Natural killer cell (primary cell): ENCODE measurements around the gene AOX1. TPM values are rescaled to one million over a fixed set of nuclear protein-coding genes. Genes with fewer than 3 reads are reported as not detected.

Source experiments
- ATAC-seq, 3 donors: fragments of 150-1000 bp in 2 of 3; fragments of 200-7000 bp in 1 of 3; cut with Tn5 transposase; 1 replicate in 1 of 3; 2 replicates in 2 of 3; pipeline ENCODE4 v1.10.0; 2021; ENCODE audit warnings: mild to moderate bottlenecking in 2 of 3, moderate library complexity in 2 of 3
- DNase-seq, 2 donors: peaks; one replicate each; pipeline versions ENCODE4 v3.0.0 to v3.0.0-alpha.2; 2013 to 2021; ENCODE audit warnings: mixed read lengths in 1 of 2
- H3K27ac ChIP-seq: one replicate; pipeline ENCODE4 v1.5.1; 2013; ENCODE audit warnings: mild to moderate bottlenecking, low read length
- H3K27me3 ChIP-seq: one replicate; pipeline ENCODE4 v1.6.1; 2013; ENCODE audit warnings: low read length; ENCODE audit not compliant: control insufficient read depth, insufficient read depth
- H3K36me3 ChIP-seq: one replicate; pipeline ENCODE4 v1.6.1; 2013; ENCODE audit warnings: low read length; ENCODE audit not compliant: control insufficient read depth, insufficient read depth
- H3K4me1 ChIP-seq: one replicate; pipeline ENCODE4 v1.6.1; 2013; ENCODE audit warnings: low read length; ENCODE audit not compliant: control insufficient read depth, insufficient read depth
- H3K4me3 ChIP-seq: one replicate; pipeline ENCODE4 v1.5.1; 2013; ENCODE audit warnings: low read length
- H3K9me3 ChIP-seq: one replicate; pipeline ENCODE4 v1.6.1; 2013; ENCODE audit warnings: low read length; ENCODE audit not compliant: control insufficient read depth, insufficient read depth
- H3K27ac Mint-ChIP-seq, 2 donors: one replicate each; pipeline ENCODE4 v1.8.0; 2022; ENCODE audit warnings: mild to moderate bottlenecking in 2 of 2, mixed read lengths in 2 of 2, moderate library complexity in 1 of 2
- H3K27me3 Mint-ChIP-seq, 2 donors: one replicate each; pipeline ENCODE4 v1.8.0; 2022; ENCODE audit warnings: low read depth in 2 of 2, mixed read lengths in 2 of 2
- H3K36me3 Mint-ChIP-seq: one replicate; pipeline ENCODE4 v1.8.0; 2022; ENCODE audit warnings: mixed read lengths
- H3K4me1 Mint-ChIP-seq, 2 donors: one replicate each; pipeline ENCODE4 v1.8.0; 2022; ENCODE audit warnings: mixed read lengths in 2 of 2
- H3K4me3 Mint-ChIP-seq: one replicate; pipeline ENCODE4 v1.8.0; 2022; ENCODE audit warnings: mild to moderate bottlenecking, moderate library complexity, mixed read lengths
- H3K9me3 Mint-ChIP-seq, 2 donors: one replicate each; pipeline ENCODE4 v1.8.0; 2022; ENCODE audit warnings: mixed read lengths in 2 of 2
- whole genome bisulfite sequencing: methylation state at CpG from one replicate; pipeline ENCODE4 v1.1.7; 2013; ENCODE audit warnings: missing lambda C conversion rate; ENCODE audit not compliant: insufficient coverage; 5-methylcytosine and 5-hydroxymethylcytosine counted together
- intact Hi-C: fragments of 100-400 bp; cut with micrococcal nuclease; formaldehyde crosslinking; loops from one replicate; pipeline ENCODE4 v1.14.2; 2022
- total RNA-seq, 4 donors: library from RNA; stranded (reverse); fragments of 120-200 nt in 1 of 4; gene quantifications; one replicate each; pipeline versions ENCODE4 v1.2.3 to v1.2.4, GENCODE V29; 2013 to 2022
- TF ChIP-seq, protein P1 (sequence below): fragments of 200-600 bp; IDR thresholded peaks from one replicate; pipeline ENCODE4 v1.8.0; 2022; ENCODE audit warnings: antibody characterized with exemption

Gene AOX1
- total RNA-seq, 3 donors from 2014 or later (not counting 1 experiment from before 2014, with no cell fraction given), result not detected

DNA sequence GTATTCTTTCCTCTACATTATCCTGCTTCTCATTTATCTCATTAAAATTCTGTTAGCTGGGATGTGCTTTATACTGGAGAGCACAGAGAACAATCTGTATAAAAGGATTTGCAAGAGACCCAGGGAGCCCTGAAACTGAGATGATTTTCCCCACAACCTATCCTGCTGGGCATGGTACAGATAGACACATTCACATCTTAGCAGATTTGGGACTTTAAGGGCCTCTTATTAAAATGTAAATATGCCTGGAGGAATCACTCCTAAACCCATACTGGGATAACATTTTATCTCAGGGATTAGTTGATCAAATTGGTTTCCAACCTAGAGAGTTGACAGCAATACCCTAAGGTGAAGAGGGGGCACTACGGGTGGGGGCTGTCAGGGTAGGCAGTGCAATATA lies 45.5 kb downstream of the AOX1 start:
- intact Hi-C loops, result no loop called here
- Histone ChIP-seq H3K9me3 (no peaks in the 10 kb centered on the region), H3K27ac (no peak overlapping the region), H3K27me3 (no peaks in the 10 kb centered on the region), H3K36me3 (no peaks in the 10 kb centered on the region), H3K4me3 (no peak overlapping the region), H3K4me1 (peaks cover 3% of the 10 kb centered on the region)
- Mint-ChIP-seq H3K4me3 (no peak overlapping the region), H3K4me1 (no peaks in the 10 kb centered on the region), H3K27me3 (peaks cover 20 to 41% of the 10 kb centered on the region in 2 donors), H3K27ac (no peak overlapping the region), H3K36me3 (no peaks in the 10 kb centered on the region), H3K9me3 (no peaks in the 10 kb centered on the region)
- no CpG with 5 or more reads among the region's 1 CpG for WGBS
- ATAC-seq (no peak), DNase-seq (no peak)
- TF ChIP-seq, protein P1, sequence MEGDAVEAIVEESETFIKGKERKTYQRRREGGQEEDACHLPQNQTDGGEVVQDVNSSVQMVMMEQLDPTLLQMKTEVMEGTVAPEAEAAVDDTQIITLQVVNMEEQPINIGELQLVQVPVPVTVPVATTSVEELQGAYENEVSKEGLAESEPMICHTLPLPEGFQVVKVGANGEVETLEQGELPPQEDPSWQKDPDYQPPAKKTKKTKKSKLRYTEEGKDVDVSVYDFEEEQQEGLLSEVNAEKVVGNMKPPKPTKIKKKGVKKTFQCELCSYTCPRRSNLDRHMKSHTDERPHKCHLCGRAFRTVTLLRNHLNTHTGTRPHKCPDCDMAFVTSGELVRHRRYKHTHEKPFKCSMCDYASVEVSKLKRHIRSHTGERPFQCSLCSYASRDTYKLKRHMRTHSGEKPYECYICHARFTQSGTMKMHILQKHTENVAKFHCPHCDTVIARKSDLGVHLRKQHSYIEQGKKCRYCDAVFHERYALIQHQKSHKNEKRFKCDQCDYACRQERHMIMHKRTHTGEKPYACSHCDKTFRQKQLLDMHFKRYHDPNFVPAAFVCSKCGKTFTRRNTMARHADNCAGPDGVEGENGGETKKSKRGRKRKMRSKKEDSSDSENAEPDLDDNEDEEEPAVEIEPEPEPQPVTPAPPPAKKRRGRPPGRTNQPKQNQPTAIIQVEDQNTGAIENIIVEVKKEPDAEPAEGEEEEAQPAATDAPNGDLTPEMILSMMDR, result no peak

DNA sequence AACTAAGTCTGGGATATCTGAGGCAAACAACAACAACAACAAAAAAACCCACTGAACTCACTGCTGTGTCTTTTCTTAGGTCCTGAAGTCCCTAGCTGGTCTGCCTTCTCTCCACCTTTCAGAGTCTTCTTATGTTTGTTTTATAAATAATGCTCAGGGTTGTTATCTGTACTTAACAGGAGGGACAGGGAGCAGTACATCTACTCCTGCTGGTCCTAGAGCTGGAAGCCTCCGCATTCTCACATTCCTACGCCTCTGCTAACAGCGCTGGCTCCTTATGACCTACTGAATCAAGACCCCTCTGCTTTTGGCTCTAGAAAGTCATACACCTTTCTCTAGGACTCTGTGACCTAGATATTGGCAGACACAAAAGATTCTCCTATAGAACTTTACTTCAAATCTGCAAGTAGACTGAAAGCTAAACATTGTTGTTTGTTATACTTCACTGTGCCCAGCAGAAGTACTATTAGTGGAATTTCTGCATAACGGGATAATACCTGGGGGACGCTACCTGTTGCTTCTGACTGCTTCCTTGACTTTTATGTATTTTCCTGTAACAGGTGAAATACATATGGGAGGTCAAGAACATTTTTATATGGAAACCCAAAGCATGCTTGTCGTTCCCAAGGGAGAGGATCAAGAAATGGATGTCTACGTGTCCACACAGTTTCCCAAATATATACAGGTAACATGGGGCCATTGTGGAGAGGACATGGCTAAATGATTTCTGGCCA lies 48.6 kb downstream of the AOX1 start:
- TF ChIP-seq, protein P1, result no peak
- H3K27ac Mint-ChIP-seq, result no peak overlapping the region
- Histone ChIP-seq H3K4me1 (peaks cover 3% of the 10 kb centered on the region), H3K9me3 (no peaks in the 10 kb centered on the region), H3K27ac (no peak overlapping the region), H3K27me3 (no peaks in the 10 kb centered on the region), H3K4me3 (no peak overlapping the region), H3K36me3 (no peaks in the 10 kb centered on the region)
- 96% methylated on average over 7 of the region's 7 CpGs for WGBS
- H3K9me3 Mint-ChIP-seq, result no peaks in the 10 kb centered on the region
- intact Hi-C loops, result no loop called here
- DNase-seq (no peak), ATAC-seq (no peak)
- no peaks in the 10 kb centered on the region for H3K4me1 Mint-ChIP-seq
- H3K36me3 Mint-ChIP-seq, result no peaks in the 10 kb centered on the region
- no peak overlapping the region for H3K4me3 Mint-ChIP-seq
- peaks cover 16 to 34% of the 10 kb centered on the region in 2 donors for H3K27me3 Mint-ChIP-seq

DNA sequence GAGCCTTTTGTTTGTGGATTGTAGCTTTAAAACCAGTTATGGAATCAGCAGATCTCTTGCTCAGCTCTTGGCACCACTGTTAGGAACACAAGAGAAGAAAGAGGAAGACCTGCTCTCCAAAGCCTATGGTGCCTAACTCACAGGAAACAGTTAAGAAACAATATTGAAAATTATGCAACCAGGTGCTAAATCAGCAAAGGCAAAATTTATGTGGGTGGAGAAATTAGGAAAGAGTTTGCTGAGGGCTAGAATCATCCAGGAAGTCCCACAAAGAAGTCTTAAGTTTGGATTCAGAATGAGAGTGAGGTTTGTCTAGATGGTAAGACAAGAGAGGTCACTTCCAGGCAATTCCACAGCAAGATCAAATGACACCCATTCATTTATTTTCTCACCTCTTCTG lies 49.4 kb downstream of the AOX1 start:
- H3K4me3 Mint-ChIP-seq, result no peak overlapping the region
- no peaks in the 10 kb centered on the region for H3K36me3 Mint-ChIP-seq
- no peak overlapping the region for H3K27ac Mint-ChIP-seq
- TF ChIP-seq, protein P1, result no peak
- Histone ChIP-seq H3K4me1 (peaks cover 3% of the 10 kb centered on the region), H3K27me3 (no peaks in the 10 kb centered on the region), H3K4me3 (no peak overlapping the region), H3K36me3 (no peaks in the 10 kb centered on the region), H3K27ac (no peak overlapping the region), H3K9me3 (no peaks in the 10 kb centered on the region)
- H3K4me1 Mint-ChIP-seq, result no peaks in the 10 kb centered on the region
- H3K9me3 Mint-ChIP-seq, result no peaks in the 10 kb centered on the region
- peaks cover 14 to 28% of the 10 kb centered on the region in 2 donors for H3K27me3 Mint-ChIP-seq
- intact Hi-C loops, result no loop called here
- ATAC-seq (no peak), DNase-seq (no peak)

DNA sequence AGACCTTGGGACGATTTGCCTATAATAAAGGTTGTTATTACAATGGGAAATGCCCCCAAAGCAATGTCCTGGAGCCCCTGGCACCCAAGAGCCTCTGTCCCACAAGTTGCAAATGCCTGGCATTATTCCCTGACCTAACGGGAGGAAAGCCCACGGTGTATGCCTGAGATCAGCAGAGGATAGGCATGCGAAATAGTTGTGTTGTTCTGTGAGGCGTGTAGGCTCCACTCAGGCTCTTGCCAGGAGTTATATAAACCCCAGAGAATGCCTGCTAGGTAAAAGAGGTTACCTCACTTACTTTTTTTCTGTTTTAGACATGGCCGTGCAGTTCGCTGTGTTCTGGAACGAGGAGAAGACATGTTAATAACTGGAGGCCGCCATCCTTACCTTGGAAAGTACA lies 52.1 kb downstream of the AOX1 start:
- intact Hi-C loops, result no loop called here
- TF ChIP-seq, protein P1, result no peak
- Histone ChIP-seq H3K9me3 (no peaks in the 10 kb centered on the region), H3K27me3 (no peaks in the 10 kb centered on the region), H3K4me1 (peaks cover 3% of the 10 kb centered on the region), H3K36me3 (no peaks in the 10 kb centered on the region), H3K27ac (no peak overlapping the region), H3K4me3 (no peak overlapping the region)
- whole genome bisulfite sequencing, result 85% methylated on average over 9 of the region's 9 CpGs
- ATAC-seq, result no peak
- Mint-ChIP-seq H3K4me1 (no peaks in the 10 kb centered on the region), H3K27ac (no peak overlapping the region), H3K36me3 (no peaks in the 10 kb centered on the region), H3K4me3 (no peak overlapping the region), H3K27me3 (peaks cover 12 to 23% of the 10 kb centered on the region in 2 donors), H3K9me3 (no peaks in the 10 kb centered on the region)
- DNase-seq, result no peak
